H1 (cell line): ENCODE data around the gene IMP3. TPM values are rescaled to one million over a fixed set of nuclear protein-coding genes. Genes with fewer than 3 reads are reported as not detected.

ENCODE experiments used
- CTCF ChIA-PET: fragments of 300-600 bp; sonication (Branson Sonifier 250); formaldehyde crosslinking; loops from one replicate; lab custom pipeline; 2021; ENCODE audit not compliant: partially characterized antibody; lab: Charles Lee
- POLR2A ChIA-PET: fragments of 300-600 bp; sonication (Branson Sonifier 250); formaldehyde crosslinking; loops from one replicate; lab custom pipeline; 2021; ENCODE audit warnings: inconsistent platforms; ENCODE audit not compliant: partially characterized antibody; lab: Charles Lee
- DNase-seq, 2 experiments: peaks; one replicate each; pipeline versions ENCODE4 v3.0.0 to v3.0.0-alpha.2; 2010 to 2022; ENCODE audit warnings: low spot score in 2 of 2, low read depth in 1 of 2, mixed read lengths in 1 of 2
- FAIRE-seq: peaks from 2 replicates; lab custom pipeline; 2011; peaks lifted over from hg19 to GRCh38; lab: Jason Lieb, UNC
- H2AFZ ChIP-seq: 2 replicates; pipeline ENCODE4 v1.8.1; 2012; ENCODE audit warnings: low read length, inconsistent platforms
- H2AK5ac ChIP-seq: 2 replicates; pipeline ENCODE4 v1.6.1; 2013; ENCODE audit warnings: low read depth, low read length
- H2BK120ac ChIP-seq: replicated peaks from 2 replicates; pipeline ENCODE3; 2013; ENCODE audit warnings: low read depth, low read length, inconsistent platforms
- H2BK12ac ChIP-seq: 2 replicates; pipeline ENCODE4 v1.6.1; 2013; ENCODE audit warnings: low read depth, low read length
- H2BK15ac ChIP-seq: 2 replicates; pipeline ENCODE4 v1.6.1; 2013; ENCODE audit warnings: low read length
- H2BK20ac ChIP-seq: 2 replicates; pipeline ENCODE4 v1.6.1; 2013; ENCODE audit warnings: low read length
- H2BK5ac ChIP-seq: 2 replicates; pipeline ENCODE4 v1.6.1; 2013; ENCODE audit warnings: low read depth, low read length
- H3K14ac ChIP-seq: 2 replicates; pipeline ENCODE4 v1.6.1; 2013; ENCODE audit warnings: inconsistent platforms; ENCODE audit not compliant: insufficient read length
- H3K18ac ChIP-seq: 2 replicates; pipeline ENCODE4 v1.6.1; 2013; ENCODE audit warnings: low read length; ENCODE audit errors: extremely low read depth
- H3K23ac ChIP-seq: 2 replicates; pipeline ENCODE4 v1.6.1; 2013; ENCODE audit warnings: inconsistent platforms; ENCODE audit not compliant: insufficient read length
- H3K23me2 ChIP-seq: 2 replicates; pipeline ENCODE4 v1.6.1; 2013; ENCODE audit warnings: low read depth, low read length
- H3K27ac ChIP-seq: 2 replicates; pipeline ENCODE4 v1.6.1; 2011; ENCODE audit warnings: low read depth, low read length, inconsistent platforms
- H3K27me3 ChIP-seq, 4 experiments: replicated peaks in 1 of 4; 1 replicate in 1 of 4; 2 replicates in 3 of 4; pipeline versions ENCODE4 v1.6.1 to v1.8.1; 2011 to 2013; ENCODE audit warnings: low read length in 3 of 4, mild to moderate bottlenecking in 3 of 4, inconsistent platforms in 2 of 4, mixed read lengths in 2 of 4, moderate library complexity in 1 of 4; ENCODE audit not compliant: control insufficient read depth in 3 of 4, insufficient read depth in 3 of 4; ENCODE audit errors: extremely low read depth in 1 of 4
- H3K36me3 ChIP-seq, 4 experiments: 2 replicates each; pipeline versions ENCODE4 v1.6.1 to v1.8.1; 2011 to 2013; ENCODE audit warnings: mild to moderate bottlenecking in 4 of 4, low read length in 3 of 4, moderate library complexity in 2 of 4, control low read depth in 1 of 4, inconsistent platforms in 1 of 4; ENCODE audit not compliant: insufficient read depth in 4 of 4, control insufficient read depth in 2 of 4
- H3K4ac ChIP-seq: replicated peaks from 2 replicates; pipeline ENCODE3; 2013; ENCODE audit warnings: low read length, low read depth, mixed read lengths, inconsistent platforms; ENCODE audit not compliant: insufficient read length
- H3K4me1 ChIP-seq, 4 experiments: replicated peaks in 1 of 4; 1 replicate in 1 of 4; 2 replicates in 3 of 4; pipeline versions ENCODE4 v1.6.1 to v1.8.1; 2011 to 2013; ENCODE audit warnings: low read length in 3 of 4, inconsistent platforms in 2 of 4, mixed read lengths in 1 of 4; ENCODE audit not compliant: insufficient read depth in 4 of 4, control insufficient read depth in 3 of 4
- H3K4me2 ChIP-seq, 2 experiments: 2 replicates each; pipeline versions ENCODE4 v1.6.1 to v1.8.1; 2011 to 2013; ENCODE audit warnings: low read depth in 2 of 2, low read length in 2 of 2, control low read depth in 1 of 2, inconsistent platforms in 1 of 2, mild to moderate bottlenecking in 1 of 2; ENCODE audit not compliant: insufficient read depth in 1 of 2
- H3K4me3 ChIP-seq, 4 experiments: fragments of 200-600, 300-600 bp in 1 of 4; sonication (generic), shearing (Covaris generic), sonication (Bioruptor Twin) in 1 of 4; 2 replicates each; pipeline versions ENCODE4 v1.5.1 to v1.8.1; 2011 to 2016; ENCODE audit warnings: low read length in 4 of 4, low read depth in 3 of 4, control low read depth in 2 of 4, inconsistent platforms in 2 of 4, mild to moderate bottlenecking in 2 of 4, mixed read lengths in 1 of 4, moderate library complexity in 1 of 4; ENCODE audit not compliant: insufficient read depth in 2 of 4; ENCODE audit errors: extremely low read depth in 1 of 4
- H3K56ac ChIP-seq: replicated peaks from 2 replicates; pipeline ENCODE3; 2013; ENCODE audit warnings: low read depth, mild to moderate bottlenecking, mixed read lengths, low read length, inconsistent platforms; ENCODE audit not compliant: insufficient read length
- H3K79me1 ChIP-seq: 2 replicates; pipeline ENCODE4 v1.6.1; 2013; ENCODE audit warnings: low read depth, low read length, control low read depth
- H3K79me2 ChIP-seq, 2 experiments: 2 replicates each; pipeline versions ENCODE4 v1.6.1 to v1.8.1; 2012 to 2013; ENCODE audit warnings: low read length in 2 of 2, mild to moderate bottlenecking in 2 of 2, inconsistent platforms in 1 of 2; ENCODE audit not compliant: insufficient read depth in 2 of 2, control insufficient read depth in 1 of 2
- H3K9ac ChIP-seq, 4 experiments: replicated peaks in 1 of 4; 1 replicate in 1 of 4; 2 replicates in 3 of 4; pipeline versions ENCODE4 v1.6.1 to v1.8.1; 2011 to 2013; ENCODE audit warnings: low read depth in 3 of 4, low read length in 3 of 4, control low read depth in 2 of 4, mild to moderate bottlenecking in 2 of 4, moderate library complexity in 2 of 4, inconsistent platforms in 1 of 4; ENCODE audit errors: extremely low read depth in 1 of 4
- H3K9me3 ChIP-seq, 2 experiments: 2 replicates each; pipeline versions ENCODE4 v1.6.1 to v1.8.1; 2012 to 2013; ENCODE audit warnings: mild to moderate bottlenecking in 2 of 2, moderate library complexity in 2 of 2, control low read depth in 1 of 2, inconsistent platforms in 1 of 2, low read depth in 1 of 2, low read length in 1 of 2, mixed read lengths in 1 of 2; ENCODE audit not compliant: insufficient read depth in 2 of 2
- H4K20me1 ChIP-seq, 2 experiments: replicated peaks in 1 of 2; 2 replicates each; pipeline versions ENCODE3 to v1.8.1; 2011 to 2013; ENCODE audit warnings: inconsistent platforms in 2 of 2, low read length in 2 of 2, mild to moderate bottlenecking in 1 of 2; ENCODE audit not compliant: insufficient read depth in 2 of 2, control insufficient read depth in 1 of 2
- H4K5ac ChIP-seq: 2 replicates; pipeline ENCODE4 v1.6.1; 2013; ENCODE audit warnings: low read length, low read depth, mixed read lengths, inconsistent platforms; ENCODE audit not compliant: insufficient read length
- H4K8ac ChIP-seq: 2 replicates; pipeline ENCODE4 v1.8.0; 2013; ENCODE audit warnings: mild to moderate bottlenecking, moderate library complexity, low read length, inconsistent platforms; ENCODE audit not compliant: insufficient read depth; ENCODE audit errors: extremely low read depth
- H4K91ac ChIP-seq: replicated peaks from 2 replicates; pipeline ENCODE3; 2013; ENCODE audit warnings: low read length, mixed read lengths, inconsistent platforms; ENCODE audit not compliant: insufficient read length
- ASH2L ChIP-seq: fragments of 200-600, 300-600 bp; sonication (generic); IDR thresholded peaks from one replicate; pipeline ENCODE4 v1.7.1; 2017; ENCODE audit warnings: low read length
- ATF2 ChIP-seq: IDR thresholded peaks from 2 replicates; pipeline ENCODE4 v1.6.1; 2012; ENCODE audit warnings: low read length, inconsistent platforms
- BCL11A ChIP-seq, 2 experiments: IDR thresholded peaks; one replicate each; pipeline ENCODE4 v1.6.1; 2011; ENCODE audit warnings: low read depth in 2 of 2, low read length in 2 of 2, mild to moderate bottlenecking in 2 of 2
- CHD2 ChIP-seq: IDR thresholded peaks from 2 replicates; pipeline ENCODE4 v1.6.1; 2012; ENCODE audit warnings: low read length, improper control_type of control experiment
- GABPA ChIP-seq: IDR thresholded peaks from 2 replicates; pipeline ENCODE4 v1.6.1; 2011; ENCODE audit warnings: mild to moderate bottlenecking, low read length, moderate library complexity, borderline replicate concordance; ENCODE audit not compliant: insufficient read depth
- PHF8 ChIP-seq: fragments of 200-600 bp; sonication (generic); conservative IDR thresholded peaks from 2 replicates; pipeline ENCODE4 v1.7.1; 2012; ENCODE audit warnings: low read depth, mild to moderate bottlenecking, inconsistent platforms, low read length, moderate library complexity
- POLR2A ChIP-seq, 2 experiments: IDR thresholded peaks; 1 replicate in 1 of 2; 2 replicates in 1 of 2; pipeline ENCODE4 v1.6.1; 2011; ENCODE audit warnings: low read depth in 2 of 2, low read length in 2 of 2, mild to moderate bottlenecking in 2 of 2; ENCODE audit errors: control extremely low read depth in 1 of 2
- SIN3A ChIP-seq, 2 experiments: IDR thresholded peaks in 1 of 2; conservative IDR thresholded peaks in 1 of 2; 2 replicates each; pipeline ENCODE4 v1.6.1; 2011 to 2012; ENCODE audit warnings: low read length in 2 of 2, improper control_type of control experiment in 1 of 2, low read depth in 1 of 2, mild to moderate bottlenecking in 1 of 2
- SP1 ChIP-seq: IDR thresholded peaks from 2 replicates; pipeline ENCODE4 v1.6.1; 2011; ENCODE audit warnings: low read depth, low read length
- TCF12 ChIP-seq: IDR thresholded peaks from 2 replicates; pipeline ENCODE4 v1.6.1; 2011; ENCODE audit warnings: low read depth, mild to moderate bottlenecking, low read length
- TEAD4 ChIP-seq: IDR thresholded peaks from 2 replicates; pipeline ENCODE4 v1.6.1; 2012; ENCODE audit warnings: low read depth, low read length, inconsistent platforms, mixed read lengths
- WGBS, 2 experiments: shearing (Covaris generic) in 1 of 2; methylation state at CpG; one replicate each; pipeline versions ENCODE4 v1.1.6 to v1.1.7; 2013 to 2015; ENCODE audit warnings: low lambda C conversion rate in 2 of 2, mixed read lengths in 2 of 2, inconsistent platforms in 1 of 2, low coverage in 1 of 2, missing lambda C conversion rate in 1 of 2; ENCODE audit not compliant: insufficient replicate concordance in 2 of 2, insufficient coverage in 1 of 2, insufficient read length in 1 of 2; ENCODE audit errors: extremely low coverage in 1 of 2, missing lambda C conversion rate in 1 of 2; 5-methylcytosine and 5-hydroxymethylcytosine counted together
- polyA plus RNA-seq, 7 experiments: library from polyadenylated mRNA; depleted of rRNA in 3 of 7; stranded (reverse) in 5 of 7; unstranded in 2 of 7; fragments of >200 nt in 5 of 7; fragments of 200-250 nt in 2 of 7; gene quantifications; 1 replicate in 5 of 7; 2 replicates in 1 of 7; 4 replicates in 1 of 7; pipeline versions ENCODE4 v1.2.1 to v1.2.3, GENCODE V29; 2011 to 2013; ENCODE audit warnings: missing spikeins in 2 of 7, mixed read lengths in 2 of 7
- total RNA-seq: library from RNA; stranded (reverse); fragmentation: NEBNext Ultra II Directional; extraction: Animal tissue kit (Norgen Biotek cat#: 25700); gene quantifications from 2 replicates; pipeline ENCODE4 v1.2.1, GENCODE V29; 2021

The IMP3 gene
- total and polyA plus RNA-seq, 2 of the 8 experiments (the other 6 are each of a cell fraction or from before 2014, with no cell fraction given), result 114 to 273 TPM

DNA sequence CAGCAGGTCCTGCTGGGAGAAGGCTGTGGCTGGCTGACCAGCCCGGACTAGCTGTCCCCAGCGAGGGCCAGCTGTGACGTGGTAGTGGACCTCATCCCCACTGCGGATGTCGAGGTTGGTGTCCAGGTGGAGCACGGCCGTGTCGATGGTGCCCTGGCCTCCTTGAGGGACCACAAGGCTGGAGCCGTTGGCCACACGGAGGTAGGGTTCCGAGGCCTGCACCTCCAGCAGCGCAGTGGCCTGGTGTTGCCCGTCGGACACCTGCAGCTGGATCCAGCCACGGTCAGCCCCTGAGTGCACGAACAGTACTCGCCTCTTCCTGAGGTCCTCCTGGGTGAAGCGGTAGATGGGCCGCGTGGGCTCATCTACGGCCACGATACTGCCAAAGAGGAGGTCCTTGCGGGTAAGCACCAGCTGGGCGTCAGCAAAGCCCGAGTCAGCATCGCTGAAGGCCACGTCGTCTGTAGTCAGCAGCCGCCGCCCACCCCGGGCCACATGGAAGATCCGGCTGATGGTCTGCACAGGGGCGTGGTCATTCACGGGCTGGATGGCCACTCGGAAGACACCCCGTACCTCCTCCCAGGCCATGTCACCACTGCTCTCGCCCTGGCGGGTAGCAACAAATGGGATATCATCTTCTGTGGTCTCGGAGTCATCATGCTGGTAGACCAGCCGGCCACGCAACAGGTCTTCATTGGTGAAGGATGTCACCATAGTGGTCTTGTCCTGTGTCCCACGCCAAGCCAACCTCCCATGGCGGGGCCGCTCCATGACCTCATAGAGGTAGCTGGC is 47.7 kb upstream of the IMP3 start:
- H3K56ac ChIP-seq, result no peak overlapping the region
- H2BK5ac ChIP-seq, result no peak overlapping the region
- 0 out of 2 replicates have a peak overlapping the region, but pooled peaks have one; percentile 27 for H2BK12ac ChIP-seq
- no peak overlapping the region for H3K4ac ChIP-seq
- H2AFZ ChIP-seq, result no peak overlapping the region
- H2AK5ac ChIP-seq, result no peak overlapping the region; the same call in 1 of the 2 replicates
- FAIRE-seq (no peak), DNase-seq (no peak)
- H3K27ac ChIP-seq, result no peak overlapping the region
- H4K91ac ChIP-seq, result no peak overlapping the region
- no peaks in the 10 kb centered on the region for H3K79me2 ChIP-seq
- no peak overlapping the region for H3K4me3 ChIP-seq
- no peak overlapping the region for H2BK120ac ChIP-seq
- CTCF ChIA-PET, result interaction anchor here (1.9 to 4.8 kb wide), 4 partner anchors 12 to 114 kb away, joined by 4 to 37 read pairs (median 28); no protein-coding TSS in a partner anchor
- no peak overlapping the region for H3K18ac ChIP-seq
- POLR2A ChIA-PET, result no interaction called here
- no peaks in the 10 kb centered on the region for H3K9me3 ChIP-seq
- no peak overlapping the region for H4K8ac ChIP-seq
- no peaks in the 10 kb centered on the region for H3K27me3 ChIP-seq
- H3K14ac ChIP-seq, result no peak overlapping the region
- H3K9ac ChIP-seq, result no peak overlapping the region
- no peaks in the 10 kb centered on the region for H3K36me3 ChIP-seq
- H2BK15ac ChIP-seq, result no peak overlapping the region
- H3K23ac ChIP-seq, result no peak overlapping the region
- 96% methylated on average over 44 of the region's 44 CpGs; no CpG with 5 or more reads in 1 of the 2 experiments for WGBS, 2 experiments
- no peaks in the 10 kb centered on the region for H3K79me1 ChIP-seq
- peaks cover 0 to 10% (median 1%) of the 10 kb centered on the region in 4 experiments; a peak in 3 of 7 replicates for H3K4me1 ChIP-seq
- no peak overlapping the region for H3K4me2 ChIP-seq
- no peak overlapping the region for H4K5ac ChIP-seq
- H3K23me2 ChIP-seq, result no peaks in the 10 kb centered on the region
- H4K20me1 ChIP-seq, result no peaks in the 10 kb centered on the region
- no peak overlapping the region for H2BK20ac ChIP-seq
- TF ChIP-seq TCF12, result no peak
- no peak for TF ChIP-seq PHF8
- no peak for TF ChIP-seq BCL11A (IDR thresholded peaks at IDR 0.05; ENCODE audit: low read depth in 2 of 2, low read length in 2 of 2)
- TF ChIP-seq GABPA, result no peak
- TF ChIP-seq ATF2, result no peak
- no peak for TF ChIP-seq TEAD4
- TF ChIP-seq CHD2, result no peak
- TF ChIP-seq SP1, result no peak
- no peak for TF ChIP-seq SIN3A (conservative IDR thresholded peaks at IDR 0.05 in 1 of 2, IDR thresholded peaks at IDR 0.05 in 1 of 2; ENCODE audit: low read depth in 1 of 2, low read length in 2 of 2)
- no peak for TF ChIP-seq POLR2A (IDR thresholded peaks at IDR 0.05; ENCODE audit: control extremely low read depth in 1 of 2, low read depth in 2 of 2, low read length in 2 of 2)
- no peak for TF ChIP-seq ASH2L
